ENCODE measurements around the gene GJC2. TPM values are rescaled to one million over a fixed set of nuclear protein-coding genes. Genes with fewer than 3 reads are reported as not detected.

Gene GJC2
- polyA plus RNA-seq, 3 donors = 0.15 TPM; not detected in 2

DNA sequence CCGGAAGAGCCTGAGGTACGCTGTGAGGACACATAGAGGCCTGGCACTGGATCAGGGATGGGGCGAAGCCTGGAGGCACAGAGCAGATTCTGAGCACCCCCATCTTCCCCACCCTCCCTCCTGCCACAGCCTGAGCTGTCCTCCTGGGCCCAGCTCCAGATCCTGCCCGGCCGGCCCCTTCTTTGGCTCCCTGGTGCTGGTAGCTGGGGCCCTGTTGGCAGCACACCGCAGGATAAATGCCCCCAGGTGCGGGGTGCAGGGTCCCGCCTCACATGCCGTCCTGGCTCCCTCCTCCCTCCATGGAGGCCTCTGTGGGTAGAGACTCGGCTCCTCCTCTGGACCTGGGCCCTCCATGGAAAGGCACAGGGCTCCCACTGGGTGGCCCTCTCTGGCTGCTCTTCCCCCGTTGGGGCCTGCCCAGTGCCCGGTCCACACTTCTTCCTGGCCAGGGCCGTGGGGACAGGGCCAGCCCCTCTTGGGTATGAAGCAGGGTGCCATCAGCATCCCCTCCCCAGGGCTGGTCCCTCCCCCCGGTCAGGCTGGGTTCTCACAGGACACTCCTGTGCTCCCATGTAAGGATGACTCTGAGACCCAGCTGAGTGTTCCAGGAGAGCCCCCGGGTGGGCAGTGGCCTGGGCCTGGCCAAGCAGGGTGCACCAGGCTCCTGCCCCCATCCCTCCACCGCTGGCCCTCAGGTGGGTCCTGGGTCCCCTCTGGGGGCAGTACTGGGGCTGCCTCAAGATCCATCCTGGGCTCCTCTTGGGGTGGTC, 57.0 kb downstream of the GJC2 start:
- H3K36me3 ChIP-seq (replicated peaks in 1 of 2; ENCODE audit: control insufficient read depth in 1 of 2, insufficient read depth in 2 of 2, low read length in 2 of 2) = no peaks in the 10 kb centered on the region
- Mint-ChIP-seq H3K36me3 (no peaks in the 10 kb centered on the region), H3K4me3 (no peak overlapping the region), H3K4me1 (no peaks in the 10 kb centered on the region), H3K9me3 (no peaks in the 10 kb centered on the region), H3K27ac (no peak overlapping the region), H3K27me3 (ENCODE audit: low read depth in 3 of 3) (peaks cover 5 to 8% (median 6%) of the 10 kb centered on the region in 3 donors)
- H3K4me1 ChIP-seq (ENCODE audit: control insufficient read depth in 1 of 2, insufficient read depth in 2 of 2, low read length in 2 of 2) = no peaks in the 10 kb centered on the region
- no peaks in the 10 kb centered on the region for H3K79me2 ChIP-seq (ENCODE audit: insufficient read depth, low read length)
- no peak overlapping the region for H3K9ac ChIP-seq (ENCODE audit: insufficient read depth, low read length, poor library complexity, severe bottlenecking)
- no peak overlapping the region for H3K27ac ChIP-seq (ENCODE audit: low read depth in 1 of 2, low read length in 2 of 2)
- no peaks in the 10 kb centered on the region for H3K9me3 ChIP-seq (replicated peaks in 1 of 2; ENCODE audit: control insufficient read depth in 1 of 2, insufficient read depth in 1 of 2, low read length in 2 of 2)
- H2AFZ ChIP-seq (ENCODE audit: insufficient read depth, low read depth, low read length, poor library complexity, severe bottlenecking) = no peak overlapping the region
- no peak for TF ChIP-seq CTCF (IDR thresholded peaks at IDR 0.05)
- H3K27me3 ChIP-seq (ENCODE audit: control insufficient read depth in 2 of 2, insufficient read depth in 2 of 2, low read length in 2 of 2) = no peaks in the 10 kb centered on the region
- no peak overlapping the region for H3K4me3 ChIP-seq (replicated peaks in 1 of 3; ENCODE audit: low read depth in 2 of 3, low read length in 3 of 3)
- WGBS (ENCODE audit: insufficient coverage) = 78% methylated on average over 11 of the region's 16 CpGs
- H4K20me1 ChIP-seq (ENCODE audit: insufficient read depth, low read length) = no peaks in the 10 kb centered on the region
- no peak overlapping the region for H3K4me2 ChIP-seq (replicated peaks; ENCODE audit: extremely low read depth, low read length, poor library complexity, severe bottlenecking)
- intact Hi-C loops (cut with micrococcal nuclease) = no loop called here
- DNase-seq = no peak

DNA sequence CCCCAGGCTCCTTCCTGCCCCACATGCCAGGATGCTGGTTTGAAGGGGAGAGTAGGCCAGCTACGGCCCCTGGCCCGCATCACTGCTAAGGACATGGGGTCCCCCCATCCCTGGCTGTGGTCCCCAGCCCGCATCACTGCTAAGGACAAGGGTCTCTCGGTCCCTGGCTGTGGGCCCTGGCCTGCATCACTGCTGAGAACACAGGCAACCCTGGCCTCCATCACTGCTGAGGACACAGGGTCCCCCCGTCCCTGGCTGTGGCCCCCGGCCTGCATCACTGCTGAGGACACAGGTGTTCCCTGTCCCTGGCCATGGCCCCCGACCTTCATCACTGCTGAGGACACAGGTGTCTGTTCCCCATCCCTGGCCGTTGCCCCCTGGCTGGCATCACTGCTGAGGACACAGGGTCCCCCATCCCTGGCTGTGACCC, 57.7 kb downstream of the GJC2 start:
- Histone ChIP-seq H3K4me2 (replicated peaks; ENCODE audit: extremely low read depth, low read length, poor library complexity, severe bottlenecking) (no peak overlapping the region), H3K9me3 (replicated peaks in 1 of 2; ENCODE audit: control insufficient read depth in 1 of 2, insufficient read depth in 1 of 2, low read length in 2 of 2) (no peaks in the 10 kb centered on the region), H3K36me3 (replicated peaks in 1 of 2; ENCODE audit: control insufficient read depth in 1 of 2, insufficient read depth in 2 of 2, low read length in 2 of 2) (no peaks in the 10 kb centered on the region), H3K4me1 (ENCODE audit: control insufficient read depth in 1 of 2, insufficient read depth in 2 of 2, low read length in 2 of 2) (no peaks in the 10 kb centered on the region), H3K9ac (ENCODE audit: insufficient read depth, low read length, poor library complexity, severe bottlenecking) (no peak overlapping the region), H3K79me2 (ENCODE audit: insufficient read depth, low read length) (no peaks in the 10 kb centered on the region), H2AFZ (ENCODE audit: insufficient read depth, low read depth, low read length, poor library complexity, severe bottlenecking) (no peak overlapping the region), H3K4me3 (replicated peaks in 1 of 3; ENCODE audit: low read depth in 2 of 3, low read length in 3 of 3) (no peak overlapping the region), H3K27me3 (ENCODE audit: control insufficient read depth in 2 of 2, insufficient read depth in 2 of 2, low read length in 2 of 2) (peaks cover 0 to under 1% of the 10 kb centered on the region in 2 donors), H3K27ac (ENCODE audit: low read depth in 1 of 2, low read length in 2 of 2) (no peak overlapping the region), H4K20me1 (ENCODE audit: insufficient read depth, low read length) (no peaks in the 10 kb centered on the region)
- Mint-ChIP-seq H3K4me3 (no peak overlapping the region), H3K27me3 (ENCODE audit: low read depth in 3 of 3) (peaks cover 5 to 8% (median 7%) of the 10 kb centered on the region in 3 donors), H3K36me3 (no peaks in the 10 kb centered on the region), H3K9me3 (peaks cover 0 to 2% (median 0%) of the 10 kb centered on the region in 7 donors), H3K4me1 (no peaks in the 10 kb centered on the region), H3K27ac (no peak overlapping the region)
- no peak for TF ChIP-seq CTCF (IDR thresholded peaks at IDR 0.05)
- no peak for DNase-seq
- intact Hi-C loops (cut with micrococcal nuclease) = no loop called here
- 78% methylated on average over 8 of the region's 8 CpGs for WGBS (ENCODE audit: insufficient coverage)

All from CD14-positive monocyte (primary cell).